Effector memory CD4-positive, alpha-beta T cell (primary cell): Measurements from ENCODE around the gene GRPR.

Experiments used
- DNase-seq, 3 donors: peaks; one replicate each; pipeline ENCODE4 v3.0.0-alpha.2; 2020
- H3K27ac ChIP-seq: 2 replicates; pipeline ENCODE4 v1.7.0; 2013; ENCODE audit warnings: mild to moderate bottlenecking, low read length, moderate library complexity; ENCODE audit not compliant: insufficient read depth, poor library complexity, severe bottlenecking
- H3K27me3 ChIP-seq: replicated peaks from 2 replicates; pipeline ENCODE4 v1.7.0; 2013; ENCODE audit warnings: mild to moderate bottlenecking, low read length; ENCODE audit not compliant: insufficient read depth, control insufficient read depth, poor library complexity, severe bottlenecking
- H3K36me3 ChIP-seq: 2 replicates; pipeline ENCODE4 v1.7.0; 2013; ENCODE audit warnings: mild to moderate bottlenecking, low read length, moderate library complexity; ENCODE audit not compliant: control insufficient read depth, insufficient read depth
- H3K4me1 ChIP-seq: 2 replicates; pipeline ENCODE4 v1.7.0; 2013; ENCODE audit warnings: low read length, mild to moderate bottlenecking; ENCODE audit not compliant: control insufficient read depth, insufficient read depth, poor library complexity, severe bottlenecking
- H3K4me3 ChIP-seq: 2 replicates; pipeline ENCODE4 v1.7.0; 2013; ENCODE audit warnings: low read length, low read depth, mild to moderate bottlenecking; ENCODE audit not compliant: insufficient read depth, poor library complexity, severe bottlenecking
- H3K9me3 ChIP-seq: 2 replicates; pipeline ENCODE4 v1.7.0; 2013; ENCODE audit warnings: mild to moderate bottlenecking, low read length, moderate library complexity; ENCODE audit not compliant: control insufficient read depth
- total RNA-seq, 3 donors: gene quantifications; one replicate each; lab custom pipeline; 2026; lab: John Stamatoyannopoulos, UW

GRPR gene
- 0 to 0.17 (median 0.09) reads per million in 3 donors for total RNA-seq

DNA sequence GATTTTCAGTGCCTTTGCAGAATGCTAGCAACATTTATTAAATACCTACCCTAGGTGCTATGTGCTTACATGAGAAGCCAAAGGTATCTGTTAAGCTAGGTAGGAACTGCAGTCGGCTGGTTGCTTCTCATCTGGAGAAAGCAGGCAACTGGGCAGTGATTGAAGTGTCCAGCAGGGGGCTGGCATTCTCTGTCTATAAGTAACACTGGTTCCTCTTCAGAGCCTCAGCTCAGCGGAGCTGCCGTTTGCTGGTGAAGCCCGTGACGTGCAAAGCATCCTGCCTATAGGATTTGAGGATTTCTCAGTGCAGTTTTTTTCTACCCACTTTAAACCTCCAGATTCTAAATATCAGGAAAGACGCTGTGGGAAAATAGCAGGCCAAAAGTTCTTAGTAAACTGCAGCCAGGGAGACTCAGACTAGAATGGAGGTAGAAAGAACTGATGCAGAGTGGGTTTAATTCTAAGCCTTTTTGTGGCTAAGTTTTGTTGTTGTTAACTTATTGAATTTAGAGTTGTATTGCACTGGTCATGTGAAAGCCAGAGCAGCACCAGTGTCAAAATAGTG is at the start of gene GRPR:
TSS of gene GRPR (plus strand) at position 344 of the 565 bp plus-strand sequence. CDS start 389 bp downstream, outside the sequence.
- Histone ChIP-seq H3K4me3 (no peak within 1 kb of the TSS), H3K27ac (no peak within 1 kb of the TSS), H3K9me3 (no peaks in the 10 kb centered on the region), H3K4me1 (no peaks in the 10 kb centered on the region), H3K36me3 (no peaks in the 10 kb centered on the region), H3K27me3 (no peaks in the 10 kb centered on the region)
- peak; percentile 2 to 25 (median 19) for DNase-seq

DNA sequence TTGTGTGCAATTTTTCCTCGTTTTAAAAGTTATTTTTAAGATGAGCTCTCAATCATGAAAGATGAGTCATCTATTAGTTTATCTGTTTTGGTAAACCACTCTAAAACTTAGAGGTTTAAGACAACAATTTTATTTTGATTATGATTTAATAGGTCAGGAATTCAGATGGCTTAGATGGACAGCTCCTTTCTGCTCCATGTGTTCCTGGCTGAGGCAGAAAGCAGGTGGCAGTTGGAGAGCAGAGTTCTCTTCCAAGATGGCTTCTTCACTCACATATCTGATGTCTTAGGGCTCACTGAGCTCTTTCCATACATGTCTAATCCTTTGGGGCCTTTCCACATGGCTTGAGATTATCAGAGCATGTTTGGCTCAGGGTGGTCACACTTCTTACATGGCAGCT is 48.3 kb upstream of the GRPR start:
- no peak overlapping the region for H3K27ac ChIP-seq
- no peak for DNase-seq

DNA sequence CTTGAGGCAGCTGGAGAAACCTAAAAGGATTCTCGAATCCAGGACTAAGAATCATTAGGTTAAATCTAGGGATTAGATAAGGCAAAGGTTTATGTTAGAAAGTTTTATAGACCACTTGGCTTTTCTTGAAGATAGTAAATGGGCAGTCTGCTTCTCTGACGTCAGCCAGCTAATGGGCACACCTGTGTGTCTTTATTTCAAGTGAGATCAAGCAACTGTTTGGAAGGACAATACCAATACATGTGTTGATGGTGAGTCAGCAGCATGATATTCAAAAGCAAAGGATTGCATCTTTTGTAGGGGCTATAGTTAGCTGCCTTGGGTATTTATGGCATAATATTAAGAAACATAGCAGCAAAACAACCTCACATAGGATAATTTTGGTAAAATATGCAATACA is 46.5 kb upstream of the GRPR start:
- H3K27me3 ChIP-seq = no peaks in the 10 kb centered on the region
- DNase-seq = no peak
- no peaks in the 10 kb centered on the region for H3K4me1 ChIP-seq
- no peaks in the 10 kb centered on the region for H3K36me3 ChIP-seq
- no peak overlapping the region for H3K4me3 ChIP-seq
- no peak overlapping the region for H3K27ac ChIP-seq
- H3K9me3 ChIP-seq = no peaks in the 10 kb centered on the region

More for the DNA sequence above, 48.3 kb upstream of the GRPR start:
- Histone ChIP-seq H3K4me3 (no peak overlapping the region), H3K27me3 (no peaks in the 10 kb centered on the region), H3K36me3 (no peaks in the 10 kb centered on the region), H3K9me3 (no peaks in the 10 kb centered on the region), H3K4me1 (no peaks in the 10 kb centered on the region)

DNA sequence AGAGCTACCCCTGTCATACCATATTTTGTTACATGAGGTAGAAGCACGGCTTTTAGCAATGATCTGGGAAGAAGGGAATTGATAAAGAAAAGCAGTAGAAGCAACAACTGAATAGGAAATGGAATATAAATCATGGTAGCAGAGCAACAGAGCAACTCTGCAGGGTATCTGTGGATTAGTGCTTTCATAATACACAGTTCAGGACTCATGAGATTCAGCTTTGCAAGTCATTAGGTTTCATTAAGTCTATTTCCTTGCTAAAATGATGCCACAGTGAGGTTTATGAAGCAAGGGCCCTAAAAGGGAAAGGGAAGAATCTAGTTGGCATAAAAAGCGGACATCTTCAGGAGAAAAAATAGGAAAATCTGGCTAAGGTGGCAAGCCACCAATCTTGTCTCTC is 45.6 kb upstream of the GRPR start:
- no peaks in the 10 kb centered on the region for H3K27me3 ChIP-seq
- H3K36me3 ChIP-seq = no peaks in the 10 kb centered on the region
- no peaks in the 10 kb centered on the region for H3K4me1 ChIP-seq
- H3K9me3 ChIP-seq = no peaks in the 10 kb centered on the region
- H3K27ac ChIP-seq = no peak overlapping the region
- DNase-seq = no peak
- no peak overlapping the region for H3K4me3 ChIP-seq

DNA sequence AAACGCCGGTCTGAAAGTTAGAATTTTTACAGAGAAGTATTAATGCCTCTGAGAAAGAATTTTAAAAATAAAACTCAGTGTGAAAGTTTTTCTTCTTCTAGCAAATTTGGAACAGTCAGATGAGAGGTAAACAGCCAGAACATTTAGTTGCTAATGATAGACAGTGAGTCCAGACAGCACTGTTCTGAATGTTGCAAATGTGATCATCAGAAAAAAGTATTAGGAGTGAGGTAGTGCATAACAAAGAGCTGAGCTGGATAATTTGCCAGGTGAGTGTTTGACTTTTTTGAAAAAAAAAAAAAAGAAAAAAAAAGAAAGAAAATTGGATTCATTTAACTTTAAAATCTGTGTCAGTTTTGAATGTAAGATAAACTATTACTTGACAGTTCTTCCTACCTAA is 42.0 kb upstream of the GRPR start:
- Histone ChIP-seq H3K9me3 (no peaks in the 10 kb centered on the region), H3K27me3 (no peaks in the 10 kb centered on the region), H3K27ac (no peak overlapping the region), H3K4me3 (no peak overlapping the region), H3K4me1 (no peaks in the 10 kb centered on the region), H3K36me3 (no peaks in the 10 kb centered on the region)
- no peak for DNase-seq

DNA sequence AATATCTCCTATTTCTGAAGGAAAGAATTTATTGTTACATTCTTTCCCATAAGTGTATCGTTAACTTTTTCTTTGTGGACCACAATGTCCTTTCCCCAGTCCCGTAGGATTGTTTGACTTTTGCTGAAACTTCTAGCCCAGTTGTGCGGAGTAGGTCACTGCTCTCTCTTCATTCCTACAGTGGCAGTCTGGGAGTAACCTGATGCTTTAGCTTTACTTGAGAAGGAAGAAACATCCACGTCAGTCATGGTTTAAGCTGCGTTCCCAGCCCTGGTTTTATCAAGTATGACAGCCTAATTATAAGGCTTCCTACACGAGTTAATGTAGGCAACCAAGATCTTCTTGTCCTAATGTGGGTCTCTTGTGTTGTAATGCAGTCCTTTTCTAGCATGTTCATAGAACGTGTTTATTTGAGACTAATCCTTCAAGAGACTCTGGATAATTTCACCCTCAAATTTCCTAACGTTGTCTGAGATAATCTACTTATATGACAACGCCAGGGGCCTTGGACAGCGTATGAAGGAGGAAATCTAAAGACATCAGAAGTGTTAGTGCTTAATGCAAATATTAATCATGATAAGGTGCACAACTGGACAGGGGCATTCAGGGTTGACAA is 40.8 kb upstream of the GRPR start:
- Histone ChIP-seq H3K27ac (no peak overlapping the region), H3K4me3 (no peak overlapping the region), H3K4me1 (no peaks in the 10 kb centered on the region), H3K9me3 (no peaks in the 10 kb centered on the region), H3K36me3 (no peaks in the 10 kb centered on the region), H3K27me3 (no peaks in the 10 kb centered on the region)
- DNase-seq = no peak

DNA sequence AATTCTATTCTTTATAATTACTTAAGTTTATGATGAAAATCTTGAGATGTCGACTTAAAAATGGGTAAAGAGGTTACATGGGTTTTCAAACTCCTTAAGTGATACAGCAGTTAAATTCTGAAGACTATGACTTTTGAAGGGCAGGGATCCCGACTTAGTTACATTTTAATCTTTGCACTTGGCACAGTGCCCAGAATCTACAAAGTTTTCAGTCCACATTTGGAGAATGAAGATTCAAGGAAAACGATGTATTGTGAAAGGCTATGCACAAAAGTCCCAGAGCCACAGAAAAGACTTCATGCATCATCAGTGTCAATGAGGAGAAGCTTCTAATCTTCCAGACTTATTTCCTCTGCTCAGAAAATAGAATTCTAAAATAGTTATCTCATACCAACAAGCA is 36.3 kb upstream of the GRPR start:
- no peak overlapping the region for H3K27ac ChIP-seq
- no peaks in the 10 kb centered on the region for H3K36me3 ChIP-seq
- H3K27me3 ChIP-seq = no peaks in the 10 kb centered on the region
- H3K4me1 ChIP-seq = no peaks in the 10 kb centered on the region
- H3K9me3 ChIP-seq = no peaks in the 10 kb centered on the region
- H3K4me3 ChIP-seq = no peak overlapping the region
- DNase-seq = no peak

DNA sequence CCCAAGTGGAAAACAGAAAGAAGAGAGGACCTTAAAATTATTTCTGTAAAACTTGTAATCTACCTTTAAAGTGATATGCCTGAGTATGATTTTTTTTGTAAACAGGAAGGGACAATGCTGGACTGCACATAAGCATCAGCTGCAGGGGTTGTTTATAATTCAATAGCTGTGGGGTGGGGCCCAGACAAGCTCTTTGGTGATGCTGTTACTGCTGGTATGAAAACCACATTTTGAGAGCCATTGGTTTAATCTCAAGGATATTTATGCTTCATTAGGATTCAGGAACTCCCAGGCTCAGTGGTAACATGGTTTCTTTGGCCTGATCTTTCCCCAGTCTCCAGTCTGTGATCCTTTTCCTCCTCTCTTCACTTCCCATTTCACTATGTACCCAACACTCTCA is 34.3 kb upstream of the GRPR start:
- Histone ChIP-seq H3K27me3 (no peaks in the 10 kb centered on the region), H3K4me3 (no peak overlapping the region), H3K9me3 (no peaks in the 10 kb centered on the region), H3K27ac (no peak overlapping the region), H3K36me3 (no peaks in the 10 kb centered on the region), H3K4me1 (no peaks in the 10 kb centered on the region)
- DNase-seq = no peak

DNA sequence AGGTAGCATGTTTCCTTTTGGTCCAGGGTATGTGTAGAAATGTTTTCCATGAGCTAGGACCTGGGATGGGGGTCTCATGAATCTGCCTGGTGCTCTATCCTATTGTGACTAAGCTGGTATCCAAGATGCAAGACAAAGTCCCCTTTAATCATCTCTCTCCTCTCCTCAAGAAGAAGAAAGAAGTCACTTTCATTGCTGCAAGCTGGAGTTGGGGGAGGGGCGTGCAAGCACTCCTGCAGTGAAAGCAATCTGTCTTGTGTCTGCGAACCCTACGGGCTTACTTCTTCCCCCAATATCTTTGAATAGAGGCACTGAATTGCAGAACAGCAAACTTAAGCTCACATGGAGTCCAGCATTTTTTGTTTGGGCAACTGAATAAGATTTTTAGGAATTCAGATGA is 27.2 kb upstream of the GRPR start:
- DNase-seq = no peak
- no peaks in the 10 kb centered on the region for H3K36me3 ChIP-seq
- no peaks in the 10 kb centered on the region for H3K4me1 ChIP-seq
- no peaks in the 10 kb centered on the region for H3K9me3 ChIP-seq
- no peak overlapping the region for H3K4me3 ChIP-seq
- no peaks in the 10 kb centered on the region for H3K27me3 ChIP-seq
- H3K27ac ChIP-seq = no peak overlapping the region

DNA sequence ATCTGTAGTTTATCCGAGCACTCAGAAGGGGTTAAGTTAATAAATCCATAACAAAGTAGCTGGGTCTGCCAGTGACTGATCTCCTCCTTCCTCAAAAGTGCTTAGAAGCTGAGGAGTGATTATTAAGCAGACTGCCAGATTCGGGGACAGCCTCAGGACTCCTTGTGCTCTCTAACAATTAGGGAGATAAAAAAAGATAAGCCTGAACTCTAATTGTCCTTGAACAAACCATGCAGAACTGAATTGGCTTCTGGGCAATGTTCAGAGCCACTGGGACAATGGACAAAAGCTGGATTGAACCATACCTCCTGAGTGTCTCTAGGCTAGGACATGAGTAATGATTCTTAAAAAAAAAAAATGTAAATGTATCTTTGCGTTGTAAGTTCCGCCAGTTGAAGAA is 22.7 kb upstream of the GRPR start:
- no peaks in the 10 kb centered on the region for H3K36me3 ChIP-seq
- H3K9me3 ChIP-seq = no peaks in the 10 kb centered on the region
- no peak for DNase-seq
- no peaks in the 10 kb centered on the region for H3K4me1 ChIP-seq
- H3K27ac ChIP-seq = no peak overlapping the region
- H3K4me3 ChIP-seq = no peak overlapping the region
- H3K27me3 ChIP-seq = no peaks in the 10 kb centered on the region
